ENCODE data around the gene UBE3C.

DNA sequence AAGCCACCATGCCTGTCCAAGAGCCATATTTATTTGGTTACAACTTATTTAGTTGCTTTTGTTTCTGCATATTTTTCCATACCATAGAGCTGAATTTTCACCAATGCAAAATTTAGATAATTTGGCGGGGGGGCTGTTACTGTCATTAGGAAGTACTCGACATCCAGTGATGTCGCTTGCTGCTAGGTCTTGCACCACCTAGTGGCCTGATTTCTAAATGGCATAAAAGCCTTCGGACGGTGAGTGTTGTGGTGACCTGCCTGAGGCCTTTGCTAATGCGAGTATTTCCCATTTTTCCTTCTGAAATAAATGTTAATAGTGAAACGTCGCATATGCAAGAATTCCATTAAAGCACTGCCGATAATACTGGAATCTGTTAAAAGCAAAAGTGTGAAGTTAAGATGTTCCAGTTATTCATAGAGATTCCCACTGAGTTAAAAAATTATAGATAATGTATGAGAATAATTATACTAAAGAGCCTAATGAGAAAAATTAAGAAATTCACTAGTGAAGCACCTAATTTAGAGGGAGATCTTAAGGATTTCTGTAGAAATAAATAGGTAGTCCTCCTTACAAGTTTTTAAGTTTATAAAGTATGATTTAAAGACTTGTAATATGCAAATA lies 112.0 kb downstream of the UBE3C start:
- TF ChIP-seq EP300 (IDR thresholded peaks at IDR 0.05): no peak
- TF ChIP-seq, protein P1, sequence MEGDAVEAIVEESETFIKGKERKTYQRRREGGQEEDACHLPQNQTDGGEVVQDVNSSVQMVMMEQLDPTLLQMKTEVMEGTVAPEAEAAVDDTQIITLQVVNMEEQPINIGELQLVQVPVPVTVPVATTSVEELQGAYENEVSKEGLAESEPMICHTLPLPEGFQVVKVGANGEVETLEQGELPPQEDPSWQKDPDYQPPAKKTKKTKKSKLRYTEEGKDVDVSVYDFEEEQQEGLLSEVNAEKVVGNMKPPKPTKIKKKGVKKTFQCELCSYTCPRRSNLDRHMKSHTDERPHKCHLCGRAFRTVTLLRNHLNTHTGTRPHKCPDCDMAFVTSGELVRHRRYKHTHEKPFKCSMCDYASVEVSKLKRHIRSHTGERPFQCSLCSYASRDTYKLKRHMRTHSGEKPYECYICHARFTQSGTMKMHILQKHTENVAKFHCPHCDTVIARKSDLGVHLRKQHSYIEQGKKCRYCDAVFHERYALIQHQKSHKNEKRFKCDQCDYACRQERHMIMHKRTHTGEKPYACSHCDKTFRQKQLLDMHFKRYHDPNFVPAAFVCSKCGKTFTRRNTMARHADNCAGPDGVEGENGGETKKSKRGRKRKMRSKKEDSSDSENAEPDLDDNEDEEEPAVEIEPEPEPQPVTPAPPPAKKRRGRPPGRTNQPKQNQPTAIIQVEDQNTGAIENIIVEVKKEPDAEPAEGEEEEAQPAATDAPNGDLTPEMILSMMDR (IDR thresholded peaks at IDR 0.05): peak; percentile 48 to 71 (median 58)
- TF ChIP-seq POLR2A (IDR thresholded peaks at IDR 0.05): no peak

Data from gastroesophageal sphincter (tissue), 3 donors.